OCI-LY7 (cell line): ENCODE results near the gene SDHAF3. TPM values are rescaled to one million over a fixed set of nuclear protein-coding genes. Genes with fewer than 3 reads are reported as not detected.

Experiments
- BruUV-seq: library from RNA; stranded (reverse); fragments of 400-500 nt; replicated peaks from 2 replicates; lab custom pipeline; 2021; lab: Mats Ljungman, UMichigan
- CTCF ChIA-PET: fragments of 300-600 bp; sonication (Branson Sonifier 250); formaldehyde crosslinking; loops from one replicate; lab custom pipeline; 2022; ENCODE audit warnings: antibody characterized with exemption; ENCODE audit not compliant: unreplicated experiment; lab: Charles Lee
- POLR2A ChIA-PET: fragments of 300-600 bp; sonication (Branson Sonifier 250); formaldehyde crosslinking; loops from one replicate; lab custom pipeline; 2022; ENCODE audit warnings: antibody characterized with exemption; lab: Charles Lee
- DNase-seq: peaks from one replicate; pipeline ENCODE4 v3.0.0-alpha.2; 2015; ENCODE audit warnings: low spot score
- H2AFZ ChIP-seq: fragments of 200-600 bp; sonication (generic), shearing (Covaris generic); 2 replicates; pipeline ENCODE4 v1.6.1; 2014; ENCODE audit warnings: mild to moderate bottlenecking, antibody characterized with exemption, low read length, moderate library complexity
- H3K27ac ChIP-seq: fragments of 200-600 bp; sonication (generic); 2 replicates; pipeline ENCODE4 v1.5.1; 2014; ENCODE audit warnings: mixed run types, low read depth, mild to moderate bottlenecking, moderate library complexity, low read length, inconsistent platforms; ENCODE audit not compliant: poor library complexity, severe bottlenecking
- H3K36me3 ChIP-seq: fragments of 200-600 bp; sonication (generic); 2 replicates; pipeline ENCODE4 v1.6.1; 2014; ENCODE audit warnings: mild to moderate bottlenecking, antibody characterized with exemption, low read length, moderate library complexity, mixed read lengths; ENCODE audit not compliant: insufficient read depth
- H3K4me1 ChIP-seq: fragments of 200-600 bp; sonication (generic); 2 replicates; pipeline ENCODE4 v1.5.1; 2014; ENCODE audit warnings: mild to moderate bottlenecking, low read length; ENCODE audit not compliant: insufficient read depth, poor library complexity, severe bottlenecking
- H3K4me2 ChIP-seq: fragments of 200-600 bp; sonication (generic); 2 replicates; pipeline ENCODE4 v1.6.1; 2014; ENCODE audit warnings: mild to moderate bottlenecking, low read length
- H3K4me3 ChIP-seq: fragments of 200-600 bp; sonication (generic); 2 replicates; pipeline ENCODE4 v1.5.1; 2014; ENCODE audit warnings: mild to moderate bottlenecking, low read depth, low read length; ENCODE audit not compliant: poor library complexity, severe bottlenecking
- H3K79me2 ChIP-seq: fragments of 200-600 bp; sonication (generic); 2 replicates; pipeline ENCODE4 v1.6.1; 2016; ENCODE audit warnings: low read depth, mild to moderate bottlenecking, low read length, moderate library complexity, mixed read lengths; ENCODE audit not compliant: insufficient read depth
- H3K9me2 ChIP-seq: fragments of 200-600 bp; sonication (generic); 2 replicates; pipeline ENCODE4 v1.6.1; 2016; ENCODE audit warnings: mild to moderate bottlenecking, low read length, mixed read lengths; ENCODE audit not compliant: insufficient read depth
- H3K9me3 ChIP-seq: fragments of 200-600 bp; sonication (generic); 2 replicates; pipeline ENCODE4 v1.6.1; 2014; ENCODE audit warnings: mild to moderate bottlenecking, mixed run types, low read length, mixed read lengths
- H4K20me1 ChIP-seq: fragments of 200-600 bp; sonication (generic); 2 replicates; pipeline ENCODE4 v1.6.1; 2014; ENCODE audit warnings: mild to moderate bottlenecking, antibody characterized with exemption, low read length, moderate library complexity, mixed read lengths; ENCODE audit not compliant: insufficient read depth
- CTCF ChIP-seq: fragments of 200-600 bp; sonication (generic); conservative IDR thresholded peaks from 2 replicates; pipeline ENCODE4 v1.5.1; 2014; ENCODE audit warnings: mild to moderate bottlenecking, antibody characterized with exemption, low read length, moderate library complexity, mixed read lengths
- EZH2phosphoT487 ChIP-seq: fragments of 200-600 bp; sonication (generic); IDR thresholded peaks from 2 replicates; pipeline ENCODE4 v1.6.1; 2018; ENCODE audit warnings: low read depth, borderline replicate concordance, mild to moderate bottlenecking, mixed run types, antibody characterized with exemption, low read length, moderate library complexity, mixed read lengths
- intact Hi-C: fragments of 100-400 bp; cut with micrococcal nuclease; formaldehyde crosslinking; loops from one replicate; pipeline ENCODE4 v1.10.0; 2022; ENCODE audit not compliant: unreplicated experiment
- total RNA-seq, 2 experiments: library from RNA; depleted of rRNA in 1 of 2; stranded (reverse); fragments of >200 nt in 1 of 2; shearing (Covaris generic) in 1 of 2; gene quantifications; 2 replicates each; pipeline ENCODE4 v1.2.3, GENCODE V29; 2014 to 2022

The SDHAF3 gene
- total RNA-seq, 2 experiments from 2014 or later: 27.9 to 30.6 TPM

- POLR2A ChIA-PET: no interaction called here
- Histone ChIP-seq H3K9me2 (no peaks in the 10 kb centered on the region), H3K4me1 (no peaks in the 10 kb centered on the region), H3K4me3 (no peak overlapping the region), H3K79me2 (no peaks in the 10 kb centered on the region), H3K9me3 (no peaks in the 10 kb centered on the region), H3K36me3 (no peaks in the 10 kb centered on the region), H4K20me1 (no peaks in the 10 kb centered on the region), H3K4me2 (no peak overlapping the region), H3K27ac (no peak overlapping the region), H2AFZ (no peak overlapping the region)
- TF ChIP-seq EZH2phosphoT487: no peak
- no peak for TF ChIP-seq CTCF
- CTCF ChIA-PET: no interaction called here
- no TSS peak for BruUV-seq
- DNase-seq: no peak
- intact Hi-C loops: no loop called here
Measured at GRCh38 chr7:97090761-97091353, 26.6 kb upstream of the SDHAF3 start.

GRCh38 chr7:97094284-97094930 is 23.1 kb upstream of the SDHAF3 start:
- no peak overlapping the region for H3K27ac ChIP-seq
- intact Hi-C loops: no loop called here
- CTCF ChIA-PET: no interaction called here
- no peaks in the 10 kb centered on the region for H3K79me2 ChIP-seq
- BruUV-seq: no TSS peak
- POLR2A ChIA-PET: interaction anchor here (0.5 to 1.0 kb wide), 5 partner anchors 14 to 750 kb away, joined by 3 read pairs; no protein-coding TSS in a partner anchor
- no peaks in the 10 kb centered on the region for H4K20me1 ChIP-seq
- no peaks in the 10 kb centered on the region for H3K36me3 ChIP-seq
- no peaks in the 10 kb centered on the region for H3K9me3 ChIP-seq
- DNase-seq: no peak
- H3K9me2 ChIP-seq: no peaks in the 10 kb centered on the region
- no peak overlapping the region for H3K4me3 ChIP-seq
- TF ChIP-seq EZH2phosphoT487 (no peak), CTCF (no peak)
- H2AFZ ChIP-seq: no peak overlapping the region
- H3K4me1 ChIP-seq: no peaks in the 10 kb centered on the region
- no peak overlapping the region for H3K4me2 ChIP-seq

- DNase-seq: no peak
- Histone ChIP-seq H3K4me1 (no peaks in the 10 kb centered on the region), H3K79me2 (no peaks in the 10 kb centered on the region), H4K20me1 (no peaks in the 10 kb centered on the region), H3K36me3 (no peaks in the 10 kb centered on the region), H3K9me3 (no peaks in the 10 kb centered on the region), H2AFZ (no peak overlapping the region), H3K4me3 (no peak overlapping the region), H3K4me2 (no peak overlapping the region), H3K9me2 (no peaks in the 10 kb centered on the region), H3K27ac (no peak overlapping the region)
- no TSS peak for BruUV-seq
- intact Hi-C loops: no loop called here
- CTCF ChIA-PET: no interaction called here
- no peak for TF ChIP-seq CTCF
- TF ChIP-seq EZH2phosphoT487: no peak
- POLR2A ChIA-PET: no interaction called here
Measured at GRCh38 chr7:97096037-97096436, 21.5 kb upstream of the SDHAF3 start.
